ENCODE data around the gene CYTIP. TPM values are rescaled to one million over a fixed set of nuclear protein-coding genes. Genes with fewer than 3 reads are reported as not detected.

Gene CYTIP
- total and polyA plus RNA-seq, 2 of the 4 experiments (the other 2 are of a cell fraction): not detected

GRCh38 chr2:157468931-157469708 lies 25.2 kb upstream of the CYTIP start:
- 0 out of 2 replicates have a peak overlapping the region, but pooled peaks have one; percentile 12 for H3K14ac ChIP-seq (replicated peaks; ENCODE audit: low read depth, low read length)
- no peak for TF ChIP-seq SMC3 (IDR thresholded peaks at IDR 0.05; ENCODE audit: low read depth, low read length)
- no peak for TF ChIP-seq NFE2L2 (IDR thresholded peaks at IDR 0.05; ENCODE audit: low read depth, low read length)
- TF ChIP-seq RCOR1 (IDR thresholded peaks at IDR 0.05; ENCODE audit: insufficient replicate concordance, low read length): no peak
- TF ChIP-seq MAFK (IDR thresholded peaks at IDR 0.05; ENCODE audit: low read depth, low read length): no peak
- no peak for TF ChIP-seq FOS (IDR thresholded peaks at IDR 0.05; ENCODE audit: low read depth, low read length)
- TF ChIP-seq RFX5 (IDR thresholded peaks at IDR 0.05; ENCODE audit: low read depth, low read length): no peak
- no peak for TF ChIP-seq ELK1 (IDR thresholded peaks at IDR 0.05; ENCODE audit: borderline replicate concordance, low read depth, low read length)
- TF ChIP-seq CEBPB (IDR thresholded peaks at IDR 0.05; ENCODE audit: low read depth, low read length): no peak
- TF ChIP-seq, protein P1, sequence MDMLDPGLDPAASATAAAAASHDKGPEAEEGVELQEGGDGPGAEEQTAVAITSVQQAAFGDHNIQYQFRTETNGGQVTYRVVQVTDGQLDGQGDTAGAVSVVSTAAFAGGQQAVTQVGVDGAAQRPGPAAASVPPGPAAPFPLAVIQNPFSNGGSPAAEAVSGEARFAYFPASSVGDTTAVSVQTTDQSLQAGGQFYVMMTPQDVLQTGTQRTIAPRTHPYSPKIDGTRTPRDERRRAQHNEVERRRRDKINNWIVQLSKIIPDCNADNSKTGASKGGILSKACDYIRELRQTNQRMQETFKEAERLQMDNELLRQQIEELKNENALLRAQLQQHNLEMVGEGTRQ (IDR thresholded peaks at IDR 0.05; ENCODE audit: low read depth, low read length): no peak
- no peak for TF ChIP-seq POLR2A (IDR thresholded peaks at IDR 0.05; ENCODE audit: low read depth, low read length)
- TF ChIP-seq RAD21 (IDR thresholded peaks at IDR 0.05; ENCODE audit: low read length): no peak
- no peak overlapping the region for H2AK5ac ChIP-seq (ENCODE audit: low read depth, low read length)
- H2BK15ac ChIP-seq (ENCODE audit: low read depth, low read length): no peak overlapping the region
- peak overlapping the region; percentile 76; the same call in 1 of the 2 replicates for H2BK120ac ChIP-seq (ENCODE audit: low read depth, low read length)
- dilution Hi-C loops (cut with HindIII; ENCODE audit: low sequenced_read_pairs, unreplicated experiment): no loop called here
- H3K36me3 ChIP-seq (ENCODE audit: control insufficient read depth, insufficient read depth, low read length): no peaks in the 10 kb centered on the region
- H2AFZ ChIP-seq (replicated peaks; ENCODE audit: low read length, poor library complexity): no peak overlapping the region
- ChIA-PET POLR2A (ENCODE audit: unreplicated experiment) (no interaction called here), CTCF (no interaction called here)
- no peak overlapping the region for H3K9ac ChIP-seq (ENCODE audit: low read depth, low read length)
- H3K23ac ChIP-seq (ENCODE audit: low read depth, low read length): no peak overlapping the region
- no peak overlapping the region for H3K27ac ChIP-seq (ENCODE audit: insufficient read depth, low read length)
- no TSS peak for BruUV-seq (replicated peaks)
- no peaks in the 10 kb centered on the region; the same call in 1 of the 2 replicates for H3K4me1 ChIP-seq (ENCODE audit: control insufficient read depth, insufficient read depth, low read length)
- peak overlapping the region; percentile 26; the same call in 1 of the 2 replicates for H3K4ac ChIP-seq (ENCODE audit: low read depth, low read length)
- peak; percentile 60 for ATAC-seq (ENCODE audit: low read depth)
- DNase-seq: peak; percentile 71
- H3K4me2 ChIP-seq (ENCODE audit: low read depth, low read length): no peak overlapping the region; the same call in 1 of the 2 replicates
- H2BK5ac ChIP-seq (ENCODE audit: low read depth, low read length, poor library complexity, severe bottlenecking): peak overlapping the region; percentile 67
- no peak overlapping the region for H3K4me3 ChIP-seq (ENCODE audit: insufficient read depth, low read depth, low read length)
- H4K20me1 ChIP-seq (ENCODE audit: insufficient read depth, low read length): no peaks in the 10 kb centered on the region
- peak overlapping the region; percentile 91; the same call in 1 of the 2 replicates for H3K18ac ChIP-seq (ENCODE audit: low read depth, low read length)
- peak overlapping the region; percentile 25 to 36; a peak in 1 of 4 replicates for H4K8ac ChIP-seq (ENCODE audit: low read depth in 2 of 2, low read length in 2 of 2)
- H2BK20ac ChIP-seq (ENCODE audit: low read depth, low read length): peak overlapping the region; percentile 64; the same call in 1 of the 2 replicates
- no peak overlapping the region for H2AK9ac ChIP-seq (replicated peaks; ENCODE audit: low read depth, low read length, poor library complexity)
- in situ Hi-C loops (cut with MboI; ENCODE audit: low sequenced_read_pairs): no loop called here
- no peak overlapping the region for H3K56ac ChIP-seq (ENCODE audit: extremely low read depth, insufficient read depth, low read length)
- H3K27me3 ChIP-seq (ENCODE audit: control insufficient read depth, insufficient read depth, low read length): no peaks in the 10 kb centered on the region
- H4K5ac ChIP-seq (ENCODE audit: low read depth, low read length): no peak overlapping the region
- peak overlapping the region; percentile 36; the same call in 1 of the 2 replicates for H4K91ac ChIP-seq (ENCODE audit: insufficient read depth, low read depth, low read length)
- no peaks in the 10 kb centered on the region for H3K9me3 ChIP-seq (ENCODE audit: control insufficient read depth, insufficient read depth, low read length)
- H3K79me1 ChIP-seq (ENCODE audit: low read depth in 1 of 2, low read length in 2 of 2): no peaks in the 10 kb centered on the region
- intact Hi-C loops (cut with micrococcal nuclease): no loop called here
- WGBS, 2 experiments (ENCODE audit: extremely low coverage in 2 of 2, insufficient read length in 1 of 2): no CpG with 5 or more reads among the region's 8 CpGs
- H3K9me1 ChIP-seq (ENCODE audit: insufficient read depth, low read length): no peaks in the 10 kb centered on the region
